ENCODE results near the gene PDE1C. TPM values are rescaled to one million over a fixed set of nuclear protein-coding genes. Genes with fewer than 3 reads are reported as not detected.

PDE1C gene
- total and polyA plus RNA-seq, 3 donors from 2014 or later, result 7.6 to 9.5 (median 9.5) TPM

- Histone ChIP-seq H3K27me3 (no peaks in the 10 kb centered on the region), H3K9me3 (no peaks in the 10 kb centered on the region), H3K27ac (no peak overlapping the region), H3K4me3 (no peak overlapping the region), H3K36me3 (ENCODE audit: low read depth, missing control alignments) (no peaks in the 10 kb centered on the region), H3K4me1 (no peaks in the 10 kb centered on the region)
- TF ChIP-seq CTCF (IDR thresholded peaks at IDR 0.05) (no peak), POLR2A (IDR thresholded peaks at IDR 0.05) (no peak)
- intact Hi-C loops (cut with DNase I; ENCODE audit: low total_unique reads), result no loop called here
- DNase-seq, result no peak
- WGBS, 2 donors, result 75 to 92% methylated on average over 1 of the region's 1 CpG
These were observed 45.6 kb upstream of the PDE1C start for GRCh38 chr7:32115831-32116230.

GRCh38 chr7:32108651-32109050 is 38.4 kb upstream of the PDE1C start:
- Histone ChIP-seq H3K9me3 (no peaks in the 10 kb centered on the region), H3K27me3 (no peaks in the 10 kb centered on the region), H3K4me1 (no peaks in the 10 kb centered on the region), H3K36me3 (ENCODE audit: low read depth, missing control alignments) (no peaks in the 10 kb centered on the region), H3K27ac (no peak overlapping the region), H3K4me3 (no peak overlapping the region)
- TF ChIP-seq CTCF (IDR thresholded peaks at IDR 0.05) (no peak), POLR2A (IDR thresholded peaks at IDR 0.05) (no peak)
- intact Hi-C loops (cut with DNase I; ENCODE audit: low total_unique reads), result no loop called here
- WGBS, 2 donors, result 81 to 83% methylated on average over 2 of the region's 2 CpGs
- DNase-seq, result no peak

- TF ChIP-seq CTCF (IDR thresholded peaks at IDR 0.05) (no peak), POLR2A (IDR thresholded peaks at IDR 0.05) (no peak)
- intact Hi-C loops (cut with DNase I; ENCODE audit: low total_unique reads), result no loop called here
- H3K27ac ChIP-seq, result no peak overlapping the region
These were observed 34.6 kb upstream of the PDE1C start for GRCh38 chr7:32104766-32105165.

GRCh38 chr7:32103361-32103760 is 33.2 kb upstream of the PDE1C start:
- H3K27ac ChIP-seq, result no peak overlapping the region
- TF ChIP-seq POLR2A (IDR thresholded peaks at IDR 0.05), result no peak
- no peak for TF ChIP-seq CTCF (IDR thresholded peaks at IDR 0.05)
- H3K4me1 ChIP-seq, result no peaks in the 10 kb centered on the region
- DNase-seq, result no peak
- no peaks in the 10 kb centered on the region for H3K27me3 ChIP-seq
- H3K9me3 ChIP-seq, result no peaks in the 10 kb centered on the region
- intact Hi-C loops (cut with DNase I; ENCODE audit: low total_unique reads), result no loop called here
- WGBS, 2 donors, result 78 to 84% methylated on average over 4 of the region's 4 CpGs
- H3K4me3 ChIP-seq, result no peak overlapping the region
- no peaks in the 10 kb centered on the region for H3K36me3 ChIP-seq (ENCODE audit: low read depth, missing control alignments)

More at GRCh38 chr7:32104766-32105165, 34.6 kb upstream of the PDE1C start:
- Histone ChIP-seq H3K36me3 (ENCODE audit: low read depth, missing control alignments) (no peaks in the 10 kb centered on the region), H3K4me3 (no peak overlapping the region), H3K27me3 (no peaks in the 10 kb centered on the region), H3K9me3 (no peaks in the 10 kb centered on the region), H3K4me1 (no peaks in the 10 kb centered on the region)
- DNase-seq, result no peak
- 86 to 92% methylated on average over 2 of the region's 2 CpGs for WGBS, 2 donors

GRCh38 chr7:32102432-32102873 is 32.2 kb upstream of the PDE1C start:
- intact Hi-C loops (cut with DNase I; ENCODE audit: low total_unique reads), result no loop called here
- no peak for DNase-seq
- Histone ChIP-seq H3K27me3 (no peaks in the 10 kb centered on the region), H3K9me3 (no peaks in the 10 kb centered on the region), H3K4me1 (no peaks in the 10 kb centered on the region), H3K4me3 (no peak overlapping the region), H3K36me3 (ENCODE audit: low read depth, missing control alignments) (no peaks in the 10 kb centered on the region), H3K27ac (no peak overlapping the region)
- TF ChIP-seq CTCF (IDR thresholded peaks at IDR 0.05) (no peak), POLR2A (IDR thresholded peaks at IDR 0.05) (no peak)
- WGBS, 2 donors, result 91 to 93% methylated on average over 1 of the region's 1 CpG
